22Rv1 (cell line): ENCODE measurements around the gene DTNBP1.

Experiments used
- CTCF ChIP-seq: fragments of 450-650 bp; IDR thresholded peaks from 2 replicates; pipeline ENCODE4 v1.5.1; 2017; ENCODE audit warnings: mild to moderate bottlenecking
- ZFX ChIP-seq: fragments of 450-650 bp; IDR thresholded peaks from 2 replicates; pipeline ENCODE4 v1.6.1; 2017; ENCODE audit warnings: antibody characterized with exemption, borderline replicate concordance

- TF ChIP-seq CTCF = no peak
- TF ChIP-seq ZFX = no peak
These were observed 141.2 kb downstream of the DTNBP1 start for GRCh38 chr6:15521582-15521981.
